Adrenal gland (tissue), 12 donors: ENCODE data around the gene BPIFA3. TPM values are rescaled to one million over a fixed set of nuclear protein-coding genes. Genes with fewer than 3 reads are reported as not detected.

Experiments used
- DNase-seq, 7 donors: peaks; one replicate each; pipeline ENCODE4 v3.0.0-alpha.2; 2019 to 2020
- H3K27ac ChIP-seq, 5 donors: fragments of 200-600 bp; sonication (generic) in 4 of 5; 1 replicate in 3 of 5; 2 replicates in 2 of 5; pipeline versions ENCODE4 v1.5.1 to v1.8.0; 2016 to 2020; ENCODE audit warnings: mild to moderate bottlenecking in 1 of 5
- H3K27me3 ChIP-seq: fragments of 200-600 bp; 2 replicates; pipeline ENCODE4 v1.8.0; 2021
- H3K36me3 ChIP-seq, 2 donors: fragments of 200-600 bp; replicated peaks in 1 of 2; 1 replicate in 1 of 2; 2 replicates in 1 of 2; pipeline versions ENCODE4 v1.5.1 to v1.8.0; 2018 to 2022
- H3K4me1 ChIP-seq, 2 donors: fragments of 200-600 bp; replicated peaks in 1 of 2; 1 replicate in 1 of 2; 2 replicates in 1 of 2; pipeline versions ENCODE4 v1.5.1 to v1.8.0; 2018 to 2021
- H3K4me3 ChIP-seq, 4 donors: fragments of 200-600 bp; sonication (generic) in 3 of 4; one replicate each; pipeline ENCODE4 v1.5.1; 2016 to 2018
- H3K9me3 ChIP-seq, 3 donors: fragments of 200-600 bp; sonication (generic) in 1 of 3; replicated peaks in 1 of 3; 1 replicate in 2 of 3; 2 replicates in 1 of 3; pipeline versions ENCODE4 v1.5.1 to v1.8.0; 2016 to 2021
- CTCF ChIP-seq, 6 experiments: fragments of 450-650 bp in 4 of 6; fragments of 200-600 bp in 2 of 6; sonication (generic) in 1 of 6; IDR thresholded peaks; 1 replicate in 5 of 6; 2 replicates in 1 of 6; pipeline versions ENCODE4 v1.5.1 to v1.8.0; 2016 to 2021; ENCODE audit warnings: antibody characterized with exemption in 6 of 6, mild to moderate bottlenecking in 2 of 6, moderate library complexity in 1 of 6
- POLR2A ChIP-seq, 2 donors: fragments of 450-650 bp; IDR thresholded peaks; one replicate each; pipeline ENCODE4 v1.6.1; 2017; ENCODE audit warnings: antibody characterized with exemption in 2 of 2, mild to moderate bottlenecking in 2 of 2, moderate library complexity in 1 of 2
- WGBS, 4 donors: extraction: QIAGEN DNeasy Blood & Tissue Kit in 2 of 4; methylation state at CpG; one replicate each; pipeline versions ENCODE4 v1.1.5 to v1.1.7; 2013 to 2017; 5-methylcytosine and 5-hydroxymethylcytosine counted together
- intact Hi-C, 2 donors: fragments of 100-400 bp; cut with DNase I; formaldehyde crosslinking; loops; one replicate each; pipeline versions ENCODE4 v1.14.1 to v1.15.0; 2022 to 2023
- polyA plus RNA-seq, 3 donors: library from polyadenylated mRNA; stranded (reverse); fragments of 200-250 nt in 2 of 3; fragments of 350-450 nt in 1 of 3; fragmentation: Illumina TruSeq in 1 of 3; extraction: RNeasy Lipid Tissue Mini Kit (QIAGEN cat#74804) in 1 of 3; gene quantifications; one replicate each; pipeline ENCODE4 v1.2.3, GENCODE V29; 2013 to 2014
- total RNA-seq, 9 donors: library from RNA; depleted of rRNA in 4 of 9; stranded (reverse); fragments of >200 nt in 4 of 9; fragments of 120-200 nt in 1 of 9; fragmentation: NEBNext Ultra II Directional in 1 of 9; extraction: Animal tissue kit (Norgen Biotek cat#: 25700) in 1 of 9; gene quantifications; one replicate each; pipeline versions ENCODE4 v1.1.0 to v1.2.4, GENCODE V29; 2013 to 2023
- donor health status: healthy with polysubstance abuse.
- donor health status: Bipolar disorder and iron deficiency.
- donor health status: DM: yes; HTN: yes; CAD: no.
- donor health status: DM: no; HTN: no; CAD: no.
- donor health status: DM: no; HTN: no; CAD: no.
- donor health status: DM: yes; HTN: yes; CAD: no.

Gene BPIFA3
- total and polyA plus RNA-seq, 12 donors, result not detected

DNA sequence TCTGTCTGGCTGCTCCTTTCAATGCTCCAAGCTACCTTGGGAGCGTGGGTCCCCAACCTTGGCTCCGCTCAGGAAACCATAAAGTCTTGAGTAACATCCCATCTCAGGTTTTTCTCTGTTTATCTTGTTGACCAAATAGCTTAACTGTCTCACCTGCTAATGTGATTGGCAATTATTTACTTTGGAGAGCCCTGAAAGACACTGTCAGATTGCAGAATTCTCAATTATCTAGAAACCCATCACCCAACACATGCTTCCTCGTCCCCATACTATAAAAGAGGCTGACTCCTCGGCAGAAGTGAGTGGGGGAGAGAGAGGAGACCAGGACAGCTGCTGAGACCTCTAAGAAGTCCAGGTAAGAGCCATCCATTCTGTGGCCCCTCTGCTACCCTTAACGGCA lies 18.5 kb downstream of the BPIFA3 start, which contains the start of gene BPIFA1:
TSS of gene BPIFA1 (plus strand) at position 301 of the 400 bp plus-strand sequence. CDS start 1,716 bp downstream, outside the sequence.
- DNase-seq, result no peak
- H3K9me3 ChIP-seq, result no peaks in the 10 kb centered on the region
- no peak within 1 kb of the TSS for H3K27ac ChIP-seq
- no peaks in the 10 kb centered on the region for H3K4me1 ChIP-seq
- no peaks in the 10 kb centered on the region for H3K36me3 ChIP-seq
- 59 to 76% (median 72%) methylated on average over 4 to 5 of the region's 5 CpGs for WGBS, 4 donors
- H3K27me3 ChIP-seq, result no peaks in the 10 kb centered on the region
- intact Hi-C loops, result no loop called here
- no peak within 1 kb of the TSS for H3K4me3 ChIP-seq
- TF ChIP-seq POLR2A (IDR thresholded peaks at IDR 0.05), result no peak
- TF ChIP-seq CTCF (IDR thresholded peaks at IDR 0.05), result no peak

DNA sequence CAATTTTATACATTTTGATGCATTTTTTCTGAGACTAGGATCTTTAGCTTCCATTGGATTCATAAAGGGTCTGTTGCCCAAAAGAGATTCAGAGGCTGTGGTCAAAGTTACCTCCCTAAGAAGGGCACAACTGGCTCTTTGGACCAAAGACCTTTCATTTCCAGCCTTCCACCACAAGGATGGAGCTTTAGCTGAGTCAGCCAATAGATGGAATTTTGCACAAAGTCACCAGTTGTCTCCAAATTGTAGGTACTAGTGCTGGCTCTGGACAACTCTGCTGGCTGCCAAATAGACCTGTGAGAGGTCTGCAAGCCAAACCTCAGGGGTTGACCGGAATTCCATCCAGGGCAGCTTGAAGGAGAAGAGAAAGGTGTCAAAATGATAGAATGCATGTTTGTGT lies 19.2 kb downstream of the BPIFA3 start:
- intact Hi-C loops, result no loop called here
- Histone ChIP-seq H3K27me3 (no peaks in the 10 kb centered on the region), H3K9me3 (no peaks in the 10 kb centered on the region), H3K4me3 (no peak overlapping the region), H3K36me3 (no peaks in the 10 kb centered on the region), H3K4me1 (no peaks in the 10 kb centered on the region), H3K27ac (no peak overlapping the region)
- TF ChIP-seq CTCF (IDR thresholded peaks at IDR 0.05) (no peak), POLR2A (IDR thresholded peaks at IDR 0.05) (no peak)
- no peak for DNase-seq
- WGBS, 4 donors, result 50 to 81% (median 67%) methylated on average over 1 of the region's 1 CpG

GRCh38 chr20:33237989-33238388 lies 20.8 kb downstream of the BPIFA3 start:
- Histone ChIP-seq H3K36me3 (no peaks in the 10 kb centered on the region), H3K27me3 (no peaks in the 10 kb centered on the region), H3K27ac (no peak overlapping the region), H3K9me3 (no peaks in the 10 kb centered on the region), H3K4me1 (no peaks in the 10 kb centered on the region), H3K4me3 (no peak overlapping the region)
- TF ChIP-seq CTCF (IDR thresholded peaks at IDR 0.05), result no peak
- TF ChIP-seq POLR2A (IDR thresholded peaks at IDR 0.05), result no peak
- 53 to 89% (median 63%) methylated on average over 2 to 6 of the region's 6 CpGs for WGBS, 4 donors
- intact Hi-C loops, result no loop called here
- DNase-seq, result no peak

DNA sequence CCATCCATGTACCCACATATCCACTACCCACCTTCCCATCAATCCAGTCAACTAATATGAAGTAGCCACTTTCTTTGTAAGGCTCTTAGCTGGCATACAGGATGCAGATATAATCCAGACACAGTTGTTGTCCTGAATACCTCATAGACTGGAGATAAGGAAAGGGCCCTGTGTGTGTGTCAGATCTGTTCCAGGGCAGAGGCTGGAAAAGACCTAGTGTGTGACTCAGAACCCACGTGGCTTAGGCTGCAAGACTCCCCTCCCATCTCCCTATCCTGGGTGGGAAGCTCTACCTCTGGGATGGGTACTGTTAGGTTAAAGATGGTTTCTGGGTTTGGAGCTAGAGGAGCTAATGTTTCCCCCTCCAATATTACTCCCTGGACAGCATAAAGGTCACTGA lies 22.3 kb downstream of the BPIFA3 start:
- DNase-seq, result no peak
- no peak overlapping the region for H3K27ac ChIP-seq
- intact Hi-C loops, result no loop called here
- no peaks in the 10 kb centered on the region for H3K4me1 ChIP-seq
- H3K4me3 ChIP-seq, result no peak overlapping the region
- no peaks in the 10 kb centered on the region for H3K27me3 ChIP-seq
- no peak for TF ChIP-seq CTCF (IDR thresholded peaks at IDR 0.05)
- H3K9me3 ChIP-seq, result no peaks in the 10 kb centered on the region
- 29 to 44% (median 38%) methylated on average over 1 of the region's 1 CpG for WGBS, 4 donors
- H3K36me3 ChIP-seq, result no peaks in the 10 kb centered on the region
